HUDEP-2 (cell line): ENCODE results near the gene FBL.
"Not testable (repeated sequence)": the region's sequence is repeated elsewhere in the genome, so short reads cannot be mapped to it uniquely, and the experiment has no call there.

Experiments
- DNase-seq, 76 experiments: peaks; one replicate each; lab custom pipeline; 2025; ENCODE audit not compliant: unreplicated experiment in 76 of 76; lab: John Stamatoyannopoulos, UW

FBL gene

GRCh38 chr19:39845933-39846677 is at the start of gene FBL:
FBL (minus strand) TSS chr19:39846379; CDS start chr19:39846300, 79 bp downstream.
- DNase-seq, result peak in 75 of 76 experiments; percentile 42 to 99 (median 96)

GRCh38 chr19:39895096-39895495 is 48.9 kb upstream of the FBL start:
- not testable (repeated sequence) for DNase-seq

DNA sequence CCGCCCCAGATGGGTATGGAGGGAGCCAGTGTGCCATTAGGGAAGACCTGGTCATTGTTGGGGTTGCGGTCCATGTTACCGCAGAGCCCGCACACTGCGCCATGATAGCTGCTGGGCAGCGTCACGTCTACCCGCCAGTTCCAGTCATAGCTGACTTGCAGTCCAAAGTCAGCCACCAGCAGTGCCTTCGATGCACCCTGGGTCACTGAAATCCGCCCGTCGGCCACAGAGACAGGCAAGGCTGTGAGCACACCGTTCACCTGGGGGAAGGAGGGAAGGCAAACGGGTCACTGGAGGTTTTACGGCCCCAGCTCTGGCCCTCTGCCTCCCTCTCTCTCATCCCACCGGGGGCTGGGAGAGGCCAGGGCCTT is 48.0 kb upstream of the FBL start:
- not testable (repeated sequence) for DNase-seq

GRCh38 chr19:39893366-39894235 is 47.4 kb upstream of the FBL start:
- not testable (repeated sequence) for DNase-seq

- DNase-seq, result not testable (repeated sequence)
Observed at GRCh38 chr19:39892506-39892902, 46.3 kb upstream of the FBL start.

DNA sequence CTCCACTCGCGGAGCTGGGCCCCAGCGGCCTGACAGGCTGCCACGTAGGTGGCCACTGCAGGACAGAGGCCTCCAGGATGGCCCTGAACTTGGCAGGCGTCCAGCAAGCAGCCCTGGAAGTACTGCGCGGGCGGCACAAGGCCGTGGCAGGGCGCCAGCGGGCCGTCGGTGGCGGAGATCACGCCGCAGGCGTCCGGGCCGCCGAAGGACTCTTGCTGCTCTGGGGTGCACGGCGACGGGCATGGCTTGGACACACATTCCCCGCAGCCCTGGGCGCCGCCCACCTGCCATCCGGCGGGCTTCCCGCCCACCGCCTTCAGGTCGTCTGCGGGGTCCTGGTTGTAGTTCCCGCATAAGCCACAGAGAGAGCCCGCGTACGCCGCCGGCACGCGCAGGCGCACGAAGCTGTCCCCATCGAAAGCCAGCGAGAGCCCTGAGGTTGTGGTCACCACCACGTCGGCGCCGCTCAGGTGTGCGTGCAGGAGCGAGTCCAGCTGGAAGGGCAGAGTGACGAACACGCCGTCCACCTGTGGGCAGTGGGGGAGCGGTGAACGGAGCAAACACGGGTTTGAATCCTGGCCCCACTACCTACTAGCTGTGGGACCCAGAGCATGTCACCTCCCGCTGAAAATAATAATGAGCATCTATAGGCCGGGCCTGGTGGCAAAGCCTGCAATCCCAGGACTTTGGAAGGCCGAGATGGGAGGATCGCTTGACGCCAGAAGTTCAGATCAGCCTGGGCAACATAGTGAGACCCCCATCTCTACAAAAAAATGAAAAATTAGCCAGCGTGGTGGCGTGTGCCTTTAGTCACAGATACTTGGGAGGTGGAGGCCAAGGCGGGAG is 45.7 kb upstream of the FBL start:
- DNase-seq, result peak in 7 of 76 experiments; percentile 12 to 42 (median 16)

DNA sequence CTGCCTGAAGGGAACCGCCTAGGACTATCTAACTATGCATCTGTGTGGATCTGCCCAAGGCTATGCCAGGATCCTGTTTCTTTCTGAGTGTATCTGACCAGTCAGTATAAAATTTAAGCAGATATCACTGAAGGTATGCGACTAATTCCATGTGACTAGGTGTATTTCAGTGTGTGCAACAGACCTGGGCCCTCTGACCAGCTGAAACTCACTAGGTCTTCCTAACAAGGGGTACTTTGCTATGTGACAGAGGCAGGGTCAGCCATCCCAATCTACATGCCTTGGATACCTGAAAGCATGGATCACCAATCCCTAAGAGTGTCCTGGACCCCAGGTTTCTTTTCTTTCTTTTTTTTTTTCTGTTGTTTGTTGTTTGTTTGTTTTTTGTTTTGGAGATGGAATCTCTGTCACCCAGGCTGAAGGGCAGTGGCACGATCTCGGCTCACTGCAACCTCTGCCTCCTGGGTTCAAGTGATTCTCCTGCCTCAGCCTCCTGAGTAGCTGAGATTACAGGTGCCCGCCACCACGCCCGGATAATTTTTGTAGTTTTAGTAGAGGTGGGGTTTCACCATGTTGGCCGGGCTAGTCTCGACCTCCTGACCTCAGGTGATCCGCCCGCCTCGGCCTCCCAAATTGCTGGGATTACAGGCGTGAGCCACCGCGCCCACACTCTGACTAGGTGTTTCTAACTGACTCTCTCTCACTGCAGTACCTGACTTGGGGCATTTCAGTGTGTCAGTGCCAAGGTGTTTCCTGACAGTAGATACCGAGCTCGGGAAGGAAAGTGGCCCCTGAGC is 44.8 kb upstream of the FBL start:
- no peak for DNase-seq

- DNase-seq, result not testable (repeated sequence)
Observed at GRCh38 chr19:39889872-39890754, 43.9 kb upstream of the FBL start.

DNA sequence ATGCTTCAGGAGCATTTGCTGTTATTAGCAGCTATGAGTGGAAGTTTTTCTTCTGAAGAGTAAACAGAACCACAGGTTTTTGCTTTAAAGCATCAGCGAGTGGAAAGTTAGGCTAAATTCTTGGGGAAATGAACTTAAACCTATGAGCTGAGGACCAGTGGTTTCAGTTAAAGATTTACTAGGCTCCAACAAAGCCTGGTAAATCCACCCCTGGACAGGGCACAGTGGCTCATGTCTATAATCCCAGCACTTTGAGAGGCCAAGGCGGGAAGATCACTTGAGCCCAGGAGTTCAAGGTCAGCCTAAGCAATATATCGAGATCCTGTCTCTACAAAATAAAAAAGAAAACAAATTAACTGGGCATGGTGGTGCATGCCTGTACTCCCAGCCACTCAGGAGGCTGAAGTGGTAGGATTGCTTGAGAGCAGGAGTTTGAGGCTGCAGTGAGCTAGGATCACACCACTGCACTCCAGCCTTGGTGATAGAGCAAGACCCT is 41.3 kb upstream of the FBL start:
- DNase-seq, result not testable (repeated sequence)

DNA sequence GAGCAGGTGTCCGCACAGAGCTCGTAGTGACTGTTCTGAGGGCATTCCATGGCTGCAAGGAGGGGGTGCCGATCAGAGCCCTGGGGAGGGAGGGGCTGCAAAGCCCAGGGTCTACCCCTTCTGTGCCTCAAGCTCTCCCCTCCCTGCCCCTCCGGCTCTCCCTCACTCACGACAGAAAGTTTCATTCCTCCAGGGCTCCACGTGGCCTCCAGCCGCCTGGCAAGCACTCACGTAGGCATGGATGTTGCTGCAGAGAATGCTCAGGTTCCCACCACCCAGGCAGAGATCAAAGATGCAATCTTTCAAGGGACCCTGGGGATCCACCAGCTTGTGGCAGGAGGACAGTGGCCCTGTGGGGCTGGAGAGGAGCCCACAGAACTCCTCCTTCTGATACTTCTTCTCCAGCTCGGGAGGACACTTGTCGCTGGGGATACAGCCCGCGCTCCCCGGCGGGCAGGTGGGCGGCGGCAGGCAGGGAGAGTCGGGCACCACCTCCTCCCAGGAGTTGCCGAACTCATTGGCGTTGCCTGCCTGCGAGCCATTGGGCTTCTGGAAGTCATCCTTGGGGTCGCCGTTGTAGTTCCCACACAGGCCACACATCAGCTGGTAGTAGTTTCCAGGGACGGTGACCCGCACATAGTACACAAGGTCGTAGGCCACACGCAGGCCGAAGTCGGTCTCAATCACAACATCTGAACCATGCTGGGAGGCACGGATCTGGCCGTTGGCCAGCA is 39.8 kb upstream of the FBL start:
- not testable (repeated sequence) for DNase-seq

GRCh38 chr19:39884721-39885120 is 38.5 kb upstream of the FBL start:
- DNase-seq, result not testable (repeated sequence)

- DNase-seq, result not testable (repeated sequence)
Observed at GRCh38 chr19:39882645-39883044, 36.5 kb upstream of the FBL start.

GRCh38 chr19:39881495-39882110 is 35.4 kb upstream of the FBL start:
- peak in 31 of 76 experiments; percentile 13 to 67 (median 34) for DNase-seq

- DNase-seq, result not testable (repeated sequence)
Observed at GRCh38 chr19:39880241-39880640, 34.1 kb upstream of the FBL start.

DNA sequence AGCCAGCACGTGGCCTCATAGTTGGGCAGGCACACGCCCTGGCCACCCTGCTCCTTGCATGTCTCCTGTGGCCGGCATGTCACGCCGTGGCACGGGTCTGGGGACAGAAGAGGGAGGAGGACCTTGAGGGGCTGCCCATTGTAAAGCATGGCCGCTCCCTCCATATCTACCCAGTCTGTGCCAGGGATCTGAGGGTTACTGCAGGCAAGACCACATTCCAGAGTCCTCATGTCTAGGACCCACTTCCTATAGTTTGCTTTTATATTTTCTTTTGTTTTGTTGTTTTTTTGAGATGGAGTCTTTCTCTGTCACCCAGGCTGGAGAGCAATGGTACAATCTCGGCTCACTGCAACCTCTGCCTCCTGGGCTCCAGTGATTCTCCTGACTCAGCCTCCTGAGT is 33.6 kb upstream of the FBL start:
- DNase-seq, result not testable (repeated sequence)

- not testable (repeated sequence) for DNase-seq
Observed at GRCh38 chr19:39878866-39879265, 32.7 kb upstream of the FBL start.

GRCh38 chr19:39878398-39878797 is 32.2 kb upstream of the FBL start:
- no peak for DNase-seq

- DNase-seq, result not testable (repeated sequence)
Observed at GRCh38 chr19:39877982-39878381, 31.8 kb upstream of the FBL start.
